K562 (cell line): ENCODE measurements around the gene DPH7. TPM values are rescaled to one million over a fixed set of nuclear protein-coding genes. Genes with fewer than 3 reads are reported as not detected.

Source experiments
- ATAC-seq: fragments of 200-7000 bp; cut with Tn5 transposase; 3 replicates; pipeline ENCODE4 v1.9.1; 2020; ENCODE audit warnings: moderate library complexity
- BruUV-seq: library from RNA; stranded (reverse); fragments of 400-500 nt; replicated peaks from 2 replicates; lab custom pipeline; 2021; lab: Mats Ljungman, UMichigan
- CTCF ChIA-PET: fragments of 300-600 bp; formaldehyde crosslinking; extraction: SDS; loops from one replicate; lab custom pipeline; 2021; ENCODE audit warnings: low intra/inter-chr PET ratio; lab: Yijun Ruan, JAX
- POLR2A ChIA-PET: fragments of 300-600, 350-650 bp; sonication (Branson Sonifier 250); formaldehyde crosslinking; extraction: SDS; loops from one replicate; lab custom pipeline; 2021; ENCODE audit warnings: antibody characterized with exemption, inconsistent platforms; lab: Yijun Ruan, JAX
- DNase-seq, 4 experiments: peaks; one replicate each; pipeline versions ENCODE4 v3.0.0 to v3.0.0-alpha.2; 2011 to 2018; ENCODE audit warnings: low spot score in 3 of 4, mixed read lengths in 3 of 4; ENCODE audit errors: extremely low read depth in 1 of 4
- FAIRE-seq: peaks from 2 replicates; lab custom pipeline; 2011; peaks lifted over from hg19 to GRCh38; lab: Jason Lieb, UNC
- H2AFZ ChIP-seq: 2 replicates; pipeline ENCODE4 v1.6.0; 2011; ENCODE audit warnings: low read depth, low read length, control low read depth, inconsistent platforms
- H3K27ac ChIP-seq: fragments of 200-600 bp; 3 replicates; pipeline ENCODE4 v1.8.0; 2011; ENCODE audit warnings: low read depth, mild to moderate bottlenecking, control low read depth, inconsistent platforms, low read length, moderate library complexity, mixed read lengths; ENCODE audit errors: extremely low read depth
- H3K27me3 ChIP-seq, 2 experiments: fragments of 300-600 bp in 1 of 2; 2 replicates in 1 of 2; 3 replicates in 1 of 2; pipeline versions ENCODE4 v1.6.0 to v1.8.0; 2011; ENCODE audit warnings: inconsistent platforms in 2 of 2, low read length in 2 of 2, mild to moderate bottlenecking in 1 of 2, mixed read lengths in 1 of 2, moderate library complexity in 1 of 2; ENCODE audit not compliant: control insufficient read depth in 2 of 2, insufficient read depth in 2 of 2
- H3K36me3 ChIP-seq: fragments of 300-600 bp; 3 replicates; pipeline ENCODE4 v1.8.0; 2011; ENCODE audit warnings: mild to moderate bottlenecking, low read length, inconsistent platforms; ENCODE audit not compliant: control insufficient read depth, insufficient read depth
- H3K4me1 ChIP-seq, 2 experiments: fragments of 200-600 bp in 1 of 2; replicated peaks in 1 of 2; 2 replicates in 1 of 2; 3 replicates in 1 of 2; pipeline versions ENCODE4 v1.5.1 to v1.8.0; 2011; ENCODE audit warnings: inconsistent platforms in 2 of 2, low read length in 2 of 2, mild to moderate bottlenecking in 1 of 2, mixed read lengths in 1 of 2, moderate library complexity in 1 of 2; ENCODE audit not compliant: control insufficient read depth in 2 of 2, insufficient read depth in 2 of 2
- H3K4me2 ChIP-seq: 2 replicates; pipeline ENCODE4 v1.6.1; 2011; ENCODE audit warnings: low read length, control low read depth, inconsistent platforms, mixed read lengths; ENCODE audit not compliant: insufficient read depth
- H3K4me3 ChIP-seq: fragments of 200-600 bp; sonication (generic), shearing (Covaris generic); 2 replicates; pipeline ENCODE4 v1.5.1; 2016; ENCODE audit warnings: control low read depth, inconsistent platforms
- H3K79me2 ChIP-seq: fragments of 200-600 bp; 3 replicates; pipeline ENCODE4 v1.8.0; 2011; ENCODE audit warnings: low read length, inconsistent platforms; ENCODE audit not compliant: control insufficient read depth, insufficient read depth
- H3K9ac ChIP-seq, 2 experiments: 2 replicates each; pipeline versions ENCODE4 v1.6.0 to v1.6.1; 2011; ENCODE audit warnings: low read depth in 2 of 2, low read length in 2 of 2, control low read depth in 1 of 2, inconsistent platforms in 1 of 2, mild to moderate bottlenecking in 1 of 2, mixed read lengths in 1 of 2; ENCODE audit not compliant: insufficient read depth in 1 of 2
- H3K9me1 ChIP-seq: one replicate; pipeline ENCODE4 v1.6.0; 2011; ENCODE audit warnings: inconsistent platforms, mild to moderate bottlenecking, low read length, moderate library complexity; ENCODE audit not compliant: control insufficient read depth, insufficient read depth
- H3K9me3 ChIP-seq: replicated peaks from 2 replicates; pipeline ENCODE4 v1.5.1; 2011; ENCODE audit warnings: low read depth, low read length, inconsistent platforms; ENCODE audit not compliant: control insufficient read depth, insufficient read depth
- H4K20me1 ChIP-seq: replicated peaks from 2 replicates; pipeline ENCODE4 v1.6.1; 2011; ENCODE audit warnings: low read length, inconsistent platforms, mixed read lengths; ENCODE audit not compliant: control insufficient read depth, insufficient read depth
- C11orf30 ChIP-seq: fragments of 450-650 bp; IDR thresholded peaks from 2 replicates; pipeline ENCODE4 v1.6.1; 2016; ENCODE audit warnings: low read depth, mild to moderate bottlenecking
- CHD4 ChIP-seq: fragments of 200-600 bp; sonication (generic); IDR thresholded peaks from 3 replicates; pipeline ENCODE4 v1.6.1; 2012; ENCODE audit warnings: low read depth, mild to moderate bottlenecking, mixed read lengths, low read length, inconsistent platforms; ENCODE audit not compliant: insufficient read depth, insufficient replicate concordance, poor library complexity, severe bottlenecking
- CTBP1 ChIP-seq: fragments of 450-650 bp; IDR thresholded peaks from 2 replicates; pipeline ENCODE4 v1.6.1; 2016; ENCODE audit warnings: borderline replicate concordance
- DDX20 ChIP-seq: fragments of 450-650 bp; IDR thresholded peaks from 2 replicates; pipeline ENCODE4 v1.6.1; 2016; ENCODE audit warnings: missing genetic modification characterization, low read depth, mild to moderate bottlenecking, missing compliant biosample characterization, moderate library complexity
- DPF2 ChIP-seq: fragments of 450-650 bp; IDR thresholded peaks from 2 replicates; pipeline ENCODE4 v1.6.1; 2016
- PCBP1 ChIP-seq: fragments of 200-400 bp; formaldehyde crosslinking; IDR thresholded peaks from 2 replicates; pipeline ENCODE4 v1.6.1; 2018; ENCODE audit warnings: mild to moderate bottlenecking, low read depth, low read length; ENCODE audit not compliant: poor library complexity, severe bottlenecking
- ZNF57 ChIP-seq: fragments of 450-650 bp; formaldehyde crosslinking; IDR thresholded peaks from 2 replicates; pipeline ENCODE4 v1.4.0; 2020; ENCODE audit warnings: mild to moderate bottlenecking, moderate library complexity
- WGBS: fragments of 100-300 bp; shearing (Covaris generic); methylation state at CpG from one replicate; pipeline ENCODE4 v1.1.6; 2016; ENCODE audit warnings: low coverage, mixed read lengths; ENCODE audit not compliant: insufficient coverage; ENCODE audit errors: missing lambda C conversion rate; 5-methylcytosine and 5-hydroxymethylcytosine counted together
- in situ Hi-C: fragments of 300-500 bp; cut with MboI; formaldehyde crosslinking; loops from 4 replicates; pipeline ENCODE4 v1.15.0; 2018; ENCODE audit warnings: inconsistent platforms, mixed read lengths
- intact Hi-C: fragments of 100-400 bp; cut with micrococcal nuclease; formaldehyde crosslinking; loops from 2 replicates; pipeline ENCODE4 v1.14.2; 2022
- polyA plus RNA-seq, 8 experiments: library from polyadenylated mRNA; depleted of rRNA in 4 of 8; stranded (reverse) in 5 of 8; unstranded in 3 of 8; fragments of >200 nt; fragmentation: Nextera tagmentation in 2 of 8; fragmentation: Illumina TruSeq in 1 of 8; extraction: Ambion mirVana in 2 of 8; extraction: Trizol in 1 of 8; gene quantifications; 2 replicates each; pipeline versions ENCODE4 v1.2.1 to v1.2.3, GENCODE V29; 2011 to 2014; ENCODE audit warnings: inconsistent platforms in 1 of 8, missing spikeins in 1 of 8
- total RNA-seq, 7 experiments: library from RNA; depleted of rRNA in 6 of 7; stranded (reverse); fragments of >200 nt in 6 of 7; fragmentation: Illumina TruSeq in 2 of 7; extraction: Trizol in 2 of 7; gene quantifications; 2 replicates each; pipeline versions ENCODE4 v1.2.1 to v1.2.3, GENCODE V29; 2011 to 2021; ENCODE audit warnings: low replicate concordance in 1 of 7
- TF ChIP-seq, protein P1 (sequence below): fragments of 450-650 bp; IDR thresholded peaks from 2 replicates; pipeline ENCODE4 v1.7.0; 2016; ENCODE audit warnings: borderline replicate concordance
- TF ChIP-seq, protein P2 (sequence below): sonication (generic); formaldehyde crosslinking; IDR thresholded peaks from 2 replicates; pipeline ENCODE4 v1.8.1; 2023; ENCODE audit warnings: mild to moderate bottlenecking, missing genetic modification reagents
- TF ChIP-seq, protein P3 (sequence below): sonication (generic); formaldehyde crosslinking; IDR thresholded peaks from 2 replicates; pipeline ENCODE4 v1.8.0; 2023; ENCODE audit warnings: missing genetic modification reagents, mild to moderate bottlenecking, borderline replicate concordance
- TF ChIP-seq, protein P4 (sequence below): fragments of 250-450 bp; sonication (Bioruptor Pico); IDR thresholded peaks from 2 replicates; pipeline ENCODE4 v1.5.0; 2021

Gene DPH7
- total and polyA plus RNA-seq, 9 of the 15 experiments (the other 6 are each of a cell fraction or from before 2014, with no cell fraction given), result 13.9 to 68.6 (median 41.3) TPM

DNA sequence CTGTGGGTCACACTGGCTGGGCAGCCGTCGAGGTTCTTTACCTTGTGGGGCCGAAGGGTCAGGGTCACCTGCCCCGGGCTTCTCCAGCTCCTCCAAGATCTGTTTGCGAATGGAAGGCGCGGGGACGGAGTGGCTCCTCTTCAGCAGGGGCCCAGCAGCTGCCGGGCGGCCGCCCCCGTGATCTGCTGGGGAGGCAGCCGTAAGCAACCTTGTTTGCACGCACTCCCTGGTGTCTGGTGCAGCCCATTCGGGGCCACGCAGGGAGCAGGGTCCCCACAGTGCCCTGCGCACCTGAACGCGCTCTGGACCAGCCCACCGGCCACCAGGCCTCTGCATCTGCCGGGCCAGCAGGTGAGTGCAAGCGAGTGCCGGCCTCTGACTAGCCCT lies 63.4 kb downstream of the DPH7 start:
- Histone ChIP-seq H3K36me3 (no peaks in the 10 kb centered on the region), H3K4me1 (peaks cover 13 to 45% of the 10 kb centered on the region in 2 experiments; a peak in 4 of 5 replicates), H4K20me1 (no peaks in the 10 kb centered on the region), H3K4me3 (no peak overlapping the region), H3K9me1 (no peaks in the 10 kb centered on the region), H3K27ac (no peak overlapping the region), H3K79me2 (no peaks in the 10 kb centered on the region), H3K9me3 (no peaks in the 10 kb centered on the region), H3K4me2 (no peak overlapping the region), H2AFZ (no peak overlapping the region), H3K9ac (no peak overlapping the region; a peak in 1 of 4 replicates), H3K27me3 (no peaks in the 10 kb centered on the region)
- DNase-seq (no peak), ATAC-seq (peak; percentile 24; the same call in 1 of the 3 replicates), FAIRE-seq (no peak)
- ChIA-PET POLR2A (interaction anchor here (0.7 kb wide), 2 partner anchors 18 to 32 kb away, joined by 3 to 4 read pairs; no protein-coding TSS in a partner anchor), CTCF (no interaction called here)
- no TSS peak for BruUV-seq
- intact Hi-C loops (no loop called here), in situ Hi-C loops (no loop called here)
- 35% methylated on average over 15 of the region's 23 CpGs for WGBS
- TF ChIP-seq C11orf30 (no peak), ZNF57 (CRISPR knock-in tag) (no peak), DPF2 (no peak), CHD4 (no peak), PCBP1 (peak; percentile 97), CTBP1 (no peak), DDX20 (no peak)
- TF ChIP-seq, protein P1, sequence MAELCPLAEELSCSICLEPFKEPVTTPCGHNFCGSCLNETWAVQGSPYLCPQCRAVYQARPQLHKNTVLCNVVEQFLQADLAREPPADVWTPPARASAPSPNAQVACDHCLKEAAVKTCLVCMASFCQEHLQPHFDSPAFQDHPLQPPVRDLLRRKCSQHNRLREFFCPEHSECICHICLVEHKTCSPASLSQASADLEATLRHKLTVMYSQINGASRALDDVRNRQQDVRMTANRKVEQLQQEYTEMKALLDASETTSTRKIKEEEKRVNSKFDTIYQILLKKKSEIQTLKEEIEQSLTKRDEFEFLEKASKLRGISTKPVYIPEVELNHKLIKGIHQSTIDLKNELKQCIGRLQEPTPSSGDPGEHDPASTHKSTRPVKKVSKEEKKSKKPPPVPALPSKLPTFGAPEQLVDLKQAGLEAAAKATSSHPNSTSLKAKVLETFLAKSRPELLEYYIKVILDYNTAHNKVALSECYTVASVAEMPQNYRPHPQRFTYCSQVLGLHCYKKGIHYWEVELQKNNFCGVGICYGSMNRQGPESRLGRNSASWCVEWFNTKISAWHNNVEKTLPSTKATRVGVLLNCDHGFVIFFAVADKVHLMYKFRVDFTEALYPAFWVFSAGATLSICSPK, result no peak
- TF ChIP-seq, protein P2, sequence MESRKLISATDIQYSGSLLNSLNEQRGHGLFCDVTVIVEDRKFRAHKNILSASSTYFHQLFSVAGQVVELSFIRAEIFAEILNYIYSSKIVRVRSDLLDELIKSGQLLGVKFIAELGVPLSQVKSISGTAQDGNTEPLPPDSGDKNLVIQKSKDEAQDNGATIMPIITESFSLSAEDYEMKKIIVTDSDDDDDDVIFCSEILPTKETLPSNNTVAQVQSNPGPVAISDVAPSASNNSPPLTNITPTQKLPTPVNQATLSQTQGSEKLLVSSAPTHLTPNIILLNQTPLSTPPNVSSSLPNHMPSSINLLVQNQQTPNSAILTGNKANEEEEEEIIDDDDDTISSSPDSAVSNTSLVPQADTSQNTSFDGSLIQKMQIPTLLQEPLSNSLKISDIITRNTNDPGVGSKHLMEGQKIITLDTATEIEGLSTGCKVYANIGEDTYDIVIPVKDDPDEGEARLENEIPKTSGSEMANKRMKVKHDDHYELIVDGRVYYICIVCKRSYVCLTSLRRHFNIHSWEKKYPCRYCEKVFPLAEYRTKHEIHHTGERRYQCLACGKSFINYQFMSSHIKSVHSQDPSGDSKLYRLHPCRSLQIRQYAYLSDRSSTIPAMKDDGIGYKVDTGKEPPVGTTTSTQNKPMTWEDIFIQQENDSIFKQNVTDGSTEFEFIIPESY (CRISPR knock-in tag), result 0 out of 2 replicates have a peak, but pooled peaks have one; percentile 32
- TF ChIP-seq, protein P3, sequence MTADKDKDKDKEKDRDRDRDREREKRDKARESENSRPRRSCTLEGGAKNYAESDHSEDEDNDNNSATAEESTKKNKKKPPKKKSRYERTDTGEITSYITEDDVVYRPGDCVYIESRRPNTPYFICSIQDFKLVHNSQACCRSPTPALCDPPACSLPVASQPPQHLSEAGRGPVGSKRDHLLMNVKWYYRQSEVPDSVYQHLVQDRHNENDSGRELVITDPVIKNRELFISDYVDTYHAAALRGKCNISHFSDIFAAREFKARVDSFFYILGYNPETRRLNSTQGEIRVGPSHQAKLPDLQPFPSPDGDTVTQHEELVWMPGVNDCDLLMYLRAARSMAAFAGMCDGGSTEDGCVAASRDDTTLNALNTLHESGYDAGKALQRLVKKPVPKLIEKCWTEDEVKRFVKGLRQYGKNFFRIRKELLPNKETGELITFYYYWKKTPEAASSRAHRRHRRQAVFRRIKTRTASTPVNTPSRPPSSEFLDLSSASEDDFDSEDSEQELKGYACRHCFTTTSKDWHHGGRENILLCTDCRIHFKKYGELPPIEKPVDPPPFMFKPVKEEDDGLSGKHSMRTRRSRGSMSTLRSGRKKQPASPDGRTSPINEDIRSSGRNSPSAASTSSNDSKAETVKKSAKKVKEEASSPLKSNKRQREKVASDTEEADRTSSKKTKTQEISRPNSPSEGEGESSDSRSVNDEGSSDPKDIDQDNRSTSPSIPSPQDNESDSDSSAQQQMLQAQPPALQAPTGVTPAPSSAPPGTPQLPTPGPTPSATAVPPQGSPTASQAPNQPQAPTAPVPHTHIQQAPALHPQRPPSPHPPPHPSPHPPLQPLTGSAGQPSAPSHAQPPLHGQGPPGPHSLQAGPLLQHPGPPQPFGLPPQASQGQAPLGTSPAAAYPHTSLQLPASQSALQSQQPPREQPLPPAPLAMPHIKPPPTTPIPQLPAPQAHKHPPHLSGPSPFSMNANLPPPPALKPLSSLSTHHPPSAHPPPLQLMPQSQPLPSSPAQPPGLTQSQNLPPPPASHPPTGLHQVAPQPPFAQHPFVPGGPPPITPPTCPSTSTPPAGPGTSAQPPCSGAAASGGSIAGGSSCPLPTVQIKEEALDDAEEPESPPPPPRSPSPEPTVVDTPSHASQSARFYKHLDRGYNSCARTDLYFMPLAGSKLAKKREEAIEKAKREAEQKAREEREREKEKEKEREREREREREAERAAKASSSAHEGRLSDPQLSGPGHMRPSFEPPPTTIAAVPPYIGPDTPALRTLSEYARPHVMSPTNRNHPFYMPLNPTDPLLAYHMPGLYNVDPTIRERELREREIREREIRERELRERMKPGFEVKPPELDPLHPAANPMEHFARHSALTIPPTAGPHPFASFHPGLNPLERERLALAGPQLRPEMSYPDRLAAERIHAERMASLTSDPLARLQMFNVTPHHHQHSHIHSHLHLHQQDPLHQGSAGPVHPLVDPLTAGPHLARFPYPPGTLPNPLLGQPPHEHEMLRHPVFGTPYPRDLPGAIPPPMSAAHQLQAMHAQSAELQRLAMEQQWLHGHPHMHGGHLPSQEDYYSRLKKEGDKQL (CRISPR knock-in tag), result no peak
- TF ChIP-seq, protein P4, sequence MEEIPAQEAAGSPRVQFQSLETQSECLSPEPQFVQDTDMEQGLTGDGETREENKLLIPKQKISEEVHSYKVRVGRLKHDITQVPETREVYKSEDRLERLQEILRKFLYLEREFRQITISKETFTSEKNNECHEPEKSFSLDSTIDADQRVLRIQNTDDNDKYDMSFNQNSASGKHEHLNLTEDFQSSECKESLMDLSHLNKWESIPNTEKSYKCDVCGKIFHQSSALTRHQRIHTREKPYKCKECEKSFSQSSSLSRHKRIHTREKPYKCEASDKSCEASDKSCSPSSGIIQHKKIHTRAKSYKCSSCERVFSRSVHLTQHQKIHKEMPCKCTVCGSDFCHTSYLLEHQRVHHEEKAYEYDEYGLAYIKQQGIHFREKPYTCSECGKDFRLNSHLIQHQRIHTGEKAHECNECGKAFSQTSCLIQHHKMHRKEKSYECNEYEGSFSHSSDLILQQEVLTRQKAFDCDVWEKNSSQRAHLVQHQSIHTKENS (CRISPR knock-in tag), result no peak
